Muscle of arm (tissue), 12 donors: ENCODE data around the gene GJB4. TPM values are rescaled to one million over a fixed set of nuclear protein-coding genes. Genes with fewer than 3 reads are reported as not detected.

ENCODE experiments used
- DNase-seq: peaks from one replicate; pipeline ENCODE4 v3.0.0-alpha.2; 2013
- polyA plus RNA-seq, 12 donors: library from polyadenylated mRNA; unstranded; fragments of 120-200 nt; gene quantifications; one replicate each; pipeline ENCODE4 v1.2.1, GENCODE V29; 2013; ENCODE audit not compliant: insufficient read length in 12 of 12

The GJB4 gene
- polyA plus RNA-seq, 12 donors: 0.05 to 0.77 (median 0.19) TPM; not detected in 7

DNA sequence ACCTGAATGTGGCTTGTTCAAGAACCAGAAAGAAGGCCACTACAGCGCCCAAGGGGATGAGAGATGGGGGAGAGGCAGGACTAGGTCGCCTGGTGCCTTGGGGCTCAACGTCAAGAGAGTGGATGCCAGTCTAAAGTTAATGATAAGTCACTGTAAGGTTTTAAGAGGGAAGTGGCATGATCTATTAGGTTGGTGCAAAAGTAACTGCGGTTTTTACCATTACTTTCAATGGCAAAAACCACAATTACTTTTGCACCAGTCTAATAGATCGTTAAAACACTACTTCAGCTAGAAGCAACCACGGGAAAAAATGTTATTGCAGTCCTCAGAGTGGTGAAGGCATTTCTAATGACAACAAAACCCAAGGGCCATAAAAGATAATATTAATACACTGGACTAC, 18.8 kb downstream of the GJB4 start:
- DNase-seq: no peak

DNA sequence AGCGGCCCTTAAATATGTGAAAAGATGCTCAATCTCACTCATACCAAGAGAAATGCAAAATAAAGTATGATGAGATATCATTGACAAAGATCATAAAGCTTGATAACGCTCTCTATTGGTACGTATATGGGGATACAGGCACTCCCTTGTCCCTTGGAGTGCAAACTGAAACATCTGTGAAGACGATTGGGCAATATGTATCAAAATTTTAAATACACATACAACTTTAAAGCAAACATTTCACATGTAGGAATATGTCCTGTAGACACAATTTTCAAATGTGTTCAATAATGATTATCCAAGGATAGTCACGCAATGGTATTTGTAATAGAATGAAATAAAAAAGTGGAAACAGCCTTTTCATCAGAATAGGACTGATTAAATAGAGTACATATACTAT, 19.5 kb downstream of the GJB4 start:
- DNase-seq: no peak

GRCh38 chr1:34779526-34779925, 20.0 kb downstream of the GJB4 start:
- no peak for DNase-seq

- DNase-seq: no peak
These were observed 20.4 kb downstream of the GJB4 start for GRCh38 chr1:34779962-34780361.

GRCh38 chr1:34780528-34780927, 21.0 kb downstream of the GJB4 start:
- no peak for DNase-seq

GRCh38 chr1:34781071-34781843, 21.7 kb downstream of the GJB4 start, which contains the start of gene GJB3:
Gene GJB3 (plus strand): TSS chr1:34781214. CDS start chr1:34784763, 3,549 bp downstream.
- no peak for DNase-seq

- no peak for DNase-seq
These were observed 22.4 kb downstream of the GJB4 start for GRCh38 chr1:34781844-34782391.

DNA sequence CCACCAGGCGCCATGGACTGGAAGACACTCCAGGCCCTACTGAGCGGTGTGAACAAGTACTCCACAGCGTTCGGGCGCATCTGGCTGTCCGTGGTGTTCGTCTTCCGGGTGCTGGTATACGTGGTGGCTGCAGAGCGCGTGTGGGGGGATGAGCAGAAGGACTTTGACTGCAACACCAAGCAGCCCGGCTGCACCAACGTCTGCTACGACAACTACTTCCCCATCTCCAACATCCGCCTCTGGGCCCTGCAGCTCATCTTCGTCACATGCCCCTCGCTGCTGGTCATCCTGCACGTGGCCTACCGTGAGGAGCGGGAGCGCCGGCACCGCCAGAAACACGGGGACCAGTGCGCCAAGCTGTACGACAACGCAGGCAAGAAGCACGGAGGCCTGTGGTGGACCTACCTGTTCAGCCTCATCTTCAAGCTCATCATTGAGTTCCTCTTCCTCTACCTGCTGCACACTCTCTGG, 25.2 kb downstream of the GJB4 start:
- no peak for DNase-seq

GRCh38 chr1:34785231-34785874, 25.8 kb downstream of the GJB4 start:
- no peak for DNase-seq

- DNase-seq: no peak
These were observed 26.4 kb downstream of the GJB4 start for GRCh38 chr1:34785875-34786470.

GRCh38 chr1:34786521-34787325, 27.2 kb downstream of the GJB4 start:
- DNase-seq: peak; percentile 61

- DNase-seq: peak; percentile 12
These were observed 28.2 kb downstream of the GJB4 start for GRCh38 chr1:34787461-34788420.

GRCh38 chr1:34790985-34791384, 31.4 kb downstream of the GJB4 start:
- no peak for DNase-seq

DNA sequence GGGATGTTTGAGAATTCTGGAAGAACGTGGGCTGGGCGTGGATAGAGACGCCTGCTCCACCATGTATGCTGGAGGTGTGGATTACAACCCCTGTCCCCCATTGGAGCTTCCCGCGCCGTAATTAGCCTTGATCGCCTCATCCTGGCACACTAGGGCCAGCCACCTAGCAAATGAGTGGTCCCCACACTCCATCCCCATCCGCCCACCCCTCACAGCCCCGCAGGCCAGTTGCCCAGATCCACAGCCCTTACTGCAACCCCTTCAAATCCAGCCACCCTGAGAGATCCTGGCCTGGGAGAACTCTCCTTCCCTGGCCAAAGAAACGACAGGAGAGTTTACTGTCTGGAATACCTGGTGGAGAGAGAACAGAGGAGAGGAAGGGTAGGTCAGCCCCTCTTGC, 32.9 kb downstream of the GJB4 start:
- DNase-seq: no peak

DNA sequence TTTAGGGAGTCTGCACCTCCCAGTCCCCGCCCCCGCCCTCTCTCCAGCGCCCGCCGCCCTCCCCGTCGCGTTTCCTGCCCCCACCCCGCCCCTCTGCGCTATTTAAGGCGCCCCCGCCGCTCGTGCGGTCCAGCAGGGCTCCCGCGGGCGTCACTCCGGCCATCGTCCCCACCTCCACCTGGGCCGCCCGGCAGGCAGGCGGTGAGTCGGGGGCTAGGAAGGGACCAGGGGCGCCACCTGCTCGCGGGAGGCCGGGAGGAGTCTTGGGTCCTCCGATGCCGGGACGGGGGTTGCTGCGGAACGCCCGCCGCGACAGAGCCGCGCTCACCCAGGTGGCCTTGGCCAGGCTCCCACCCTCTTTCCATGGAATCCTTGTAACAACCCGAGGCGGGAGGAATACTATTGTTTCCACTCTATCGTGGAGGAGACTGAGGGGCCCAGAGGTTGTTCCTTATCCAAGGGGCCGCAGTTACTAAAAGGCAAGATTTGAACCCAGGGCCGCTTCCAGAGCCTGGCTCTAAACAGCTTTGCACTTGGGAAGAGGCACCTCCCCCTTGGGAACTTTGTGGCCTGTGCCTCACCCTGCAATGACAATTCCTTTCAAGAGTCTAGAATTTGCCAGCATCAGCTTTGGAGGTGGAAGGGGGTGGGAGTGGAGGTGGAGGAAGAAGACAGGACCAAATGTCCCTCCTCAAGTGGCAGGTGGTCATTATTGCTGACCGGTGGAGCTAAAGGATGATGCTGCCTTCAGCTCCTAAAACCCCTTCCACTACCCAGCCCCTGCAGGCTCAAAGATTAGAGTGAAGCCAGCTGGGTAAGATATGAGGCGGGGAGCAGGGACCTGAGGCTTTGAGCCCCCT, 33.6 kb downstream of the GJB4 start, which contains the start of gene GJA4:
TSS of gene GJA4 (plus strand) at position 132 of the 860 bp plus-strand sequence. CDS start 1,215 bp downstream, outside the sequence.
- DNase-seq: no peak

DNA sequence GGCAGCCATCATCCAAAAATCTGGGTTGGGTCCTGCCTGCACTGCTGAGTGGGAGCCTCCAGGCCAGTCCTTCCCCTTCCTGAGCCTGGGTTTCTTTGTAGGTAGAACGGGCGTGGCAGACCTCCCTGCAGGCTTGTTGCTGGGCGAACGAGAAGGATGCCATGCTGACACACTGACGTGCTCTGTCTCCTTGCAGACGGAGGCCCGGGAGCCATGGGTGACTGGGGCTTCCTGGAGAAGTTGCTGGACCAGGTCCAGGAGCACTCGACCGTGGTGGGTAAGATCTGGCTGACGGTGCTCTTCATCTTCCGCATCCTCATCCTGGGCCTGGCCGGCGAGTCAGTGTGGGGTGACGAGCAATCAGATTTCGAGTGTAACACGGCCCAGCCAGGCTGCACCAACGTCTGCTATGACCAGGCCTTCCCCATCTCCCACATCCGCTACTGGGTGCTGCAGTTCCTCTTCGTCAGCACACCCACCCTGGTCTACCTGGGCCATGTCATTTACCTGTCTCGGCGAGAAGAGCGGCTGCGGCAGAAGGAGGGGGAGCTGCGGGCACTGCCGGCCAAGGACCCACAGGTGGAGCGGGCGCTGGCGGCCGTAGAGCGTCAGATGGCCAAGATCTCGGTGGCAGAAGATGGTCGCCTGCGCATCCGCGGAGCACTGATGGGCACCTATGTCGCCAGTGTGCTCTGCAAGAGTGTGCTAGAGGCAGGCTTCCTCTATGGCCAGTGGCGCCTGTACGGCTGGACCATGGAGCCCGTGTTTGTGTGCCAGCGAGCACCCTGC, 34.7 kb downstream of the GJB4 start:
- DNase-seq: no peak

- DNase-seq: no peak
These were observed 35.2 kb downstream of the GJB4 start for GRCh38 chr1:34794790-34795180.

GRCh38 chr1:34795916-34796315, 36.4 kb downstream of the GJB4 start:
- no peak for DNase-seq
